Testis (tissue), 3 donors: ENCODE data around the gene LFNG. TPM values are rescaled to one million over a fixed set of nuclear protein-coding genes. Genes with fewer than 3 reads are reported as not detected.

Experiments used
- DNase-seq: peaks from one replicate; pipeline ENCODE4 v3.0.0-alpha.2; 2019
- H3K27ac ChIP-seq, 2 donors: fragments of 200-600 bp; sonication (generic); one replicate each; pipeline ENCODE4 v1.5.1; 2019
- H3K27me3 ChIP-seq: fragments of 200-600 bp; sonication (generic); one replicate; pipeline ENCODE4 v1.5.1; 2019
- H3K36me3 ChIP-seq: fragments of 200-600 bp; sonication (generic); one replicate; pipeline ENCODE4 v1.5.1; 2017; ENCODE audit warnings: low read depth; ENCODE audit errors: missing control alignments
- H3K4me1 ChIP-seq: fragments of 200-600 bp; sonication (generic); one replicate; pipeline ENCODE4 v1.5.1; 2019
- H3K4me3 ChIP-seq, 2 donors: fragments of 200-600 bp; sonication (generic); one replicate each; pipeline ENCODE4 v1.5.1; 2017 to 2019
- H3K9me3 ChIP-seq: fragments of 200-600 bp; sonication (generic); one replicate; pipeline ENCODE4 v1.5.1; 2017
- POLR2A ChIP-seq: fragments of 450-650 bp; IDR thresholded peaks from one replicate; pipeline ENCODE4 v1.6.1; 2017; ENCODE audit warnings: antibody characterized with exemption, mild to moderate bottlenecking, moderate library complexity
- WGBS, 2 donors: methylation state at CpG; one replicate each; pipeline ENCODE4 v1.1.5; 2018; 5-methylcytosine and 5-hydroxymethylcytosine counted together
- intact Hi-C: fragments of 100-400 bp; cut with DNase I; formaldehyde crosslinking; loops from one replicate; pipeline ENCODE4 v1.15.1; 2023; ENCODE audit warnings: low total_unique reads
- polyA plus RNA-seq: library from polyadenylated mRNA; stranded (reverse); fragments of 350-450 nt; fragmentation: Illumina TruSeq; extraction: RNeasy Lipid Tissue Mini Kit (QIAGEN cat#74804); gene quantifications from one replicate; pipeline ENCODE4 v1.2.3, GENCODE V29; 2014; ENCODE audit warnings: low read depth, low replicate concordance; ENCODE audit not compliant: insufficient read depth
- total RNA-seq, 2 donors: library from RNA; depleted of rRNA; stranded (reverse); fragments of >200 nt; gene quantifications; one replicate each; pipeline ENCODE4 v1.2.3, GENCODE V29; 2016
- TF ChIP-seq, protein P1 (sequence below), 3 experiments: fragments of 450-650 bp in 2 of 3; fragments of 200-600 bp in 1 of 3; sonication (generic) in 1 of 3; IDR thresholded peaks; one replicate each; pipeline ENCODE4 v1.5.1; 2016 to 2019; ENCODE audit warnings: antibody characterized with exemption in 3 of 3, mild to moderate bottlenecking in 2 of 3, moderate library complexity in 1 of 3

The LFNG gene
- total and polyA plus RNA-seq, 3 donors from 2014 or later: 10.1 to 34.1 (median 18.3) TPM

DNA sequence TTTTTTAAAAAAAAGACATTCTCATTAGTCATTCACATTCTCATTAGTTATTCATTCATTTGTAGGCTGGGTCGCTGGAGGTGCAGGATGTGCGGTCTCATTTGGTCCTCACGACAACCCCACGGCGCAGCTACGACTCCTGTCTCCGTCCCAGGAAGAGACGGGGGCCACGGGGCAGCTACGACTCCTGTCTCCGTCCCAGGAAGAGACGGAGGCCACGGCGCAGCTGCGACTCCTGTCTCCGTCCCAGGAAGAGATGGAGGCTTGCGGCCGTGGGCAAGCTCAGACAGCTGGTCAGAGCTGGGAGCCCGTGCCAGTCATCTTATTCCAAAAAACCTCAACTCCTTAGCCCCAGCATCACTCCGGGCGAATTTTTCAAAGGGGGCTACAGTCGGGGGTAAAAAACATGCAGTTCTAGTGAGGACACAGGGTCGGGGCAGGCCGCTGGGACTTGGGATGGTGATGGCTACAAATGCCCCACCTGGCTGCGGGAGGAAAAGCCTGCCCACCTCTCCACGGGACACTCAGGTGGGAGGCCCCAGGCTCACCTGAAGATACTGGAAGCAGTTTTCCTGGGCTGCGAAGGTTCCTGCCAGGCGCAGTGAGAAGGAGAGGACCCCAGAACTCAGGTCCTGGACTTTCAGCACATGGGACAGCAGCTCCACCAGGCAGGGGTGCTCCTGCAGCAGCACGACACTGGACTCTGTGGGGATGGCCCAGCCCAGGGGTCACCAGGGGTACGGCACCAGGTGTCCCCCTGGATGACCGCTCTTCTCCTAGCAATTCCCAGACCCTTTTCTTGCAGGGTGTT is 27.4 kb downstream of the LFNG start:
- WGBS, 2 donors: 96 to 97% methylated on average over 31 of the region's 31 CpGs
- Histone ChIP-seq H3K9me3 (no peaks in the 10 kb centered on the region), H3K27me3 (no peaks in the 10 kb centered on the region), H3K27ac (no peak overlapping the region), H3K36me3 (no peaks in the 10 kb centered on the region), H3K4me1 (peaks cover 6% of the 10 kb centered on the region), H3K4me3 (no peak overlapping the region)
- intact Hi-C loops: no loop called here
- TF ChIP-seq POLR2A: no peak
- TF ChIP-seq, protein P1, sequence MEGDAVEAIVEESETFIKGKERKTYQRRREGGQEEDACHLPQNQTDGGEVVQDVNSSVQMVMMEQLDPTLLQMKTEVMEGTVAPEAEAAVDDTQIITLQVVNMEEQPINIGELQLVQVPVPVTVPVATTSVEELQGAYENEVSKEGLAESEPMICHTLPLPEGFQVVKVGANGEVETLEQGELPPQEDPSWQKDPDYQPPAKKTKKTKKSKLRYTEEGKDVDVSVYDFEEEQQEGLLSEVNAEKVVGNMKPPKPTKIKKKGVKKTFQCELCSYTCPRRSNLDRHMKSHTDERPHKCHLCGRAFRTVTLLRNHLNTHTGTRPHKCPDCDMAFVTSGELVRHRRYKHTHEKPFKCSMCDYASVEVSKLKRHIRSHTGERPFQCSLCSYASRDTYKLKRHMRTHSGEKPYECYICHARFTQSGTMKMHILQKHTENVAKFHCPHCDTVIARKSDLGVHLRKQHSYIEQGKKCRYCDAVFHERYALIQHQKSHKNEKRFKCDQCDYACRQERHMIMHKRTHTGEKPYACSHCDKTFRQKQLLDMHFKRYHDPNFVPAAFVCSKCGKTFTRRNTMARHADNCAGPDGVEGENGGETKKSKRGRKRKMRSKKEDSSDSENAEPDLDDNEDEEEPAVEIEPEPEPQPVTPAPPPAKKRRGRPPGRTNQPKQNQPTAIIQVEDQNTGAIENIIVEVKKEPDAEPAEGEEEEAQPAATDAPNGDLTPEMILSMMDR (IDR thresholded peaks at IDR 0.05): no peak
- no peak for DNase-seq

DNA sequence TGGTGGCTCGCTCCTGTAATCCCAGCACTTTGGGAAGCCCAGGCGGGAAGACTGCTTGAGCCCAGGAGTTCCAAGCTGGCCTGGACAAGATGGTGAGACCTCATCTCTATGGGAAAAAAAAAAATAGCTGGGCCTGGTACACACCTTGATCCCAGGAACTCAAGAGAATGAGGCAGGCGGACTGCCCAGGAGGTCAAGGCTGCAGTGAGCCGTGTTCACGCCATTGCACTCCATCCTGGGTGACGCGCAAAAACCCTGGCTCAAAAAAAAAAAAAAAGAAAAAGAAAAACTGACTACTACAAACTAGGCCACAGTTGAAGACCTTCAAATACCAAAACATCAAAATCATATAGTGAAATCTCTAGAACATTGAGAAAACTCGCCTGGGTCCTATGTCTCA is 31.8 kb downstream of the LFNG start:
- H3K4me3 ChIP-seq: no peak overlapping the region
- peaks cover 16% of the 10 kb centered on the region for H3K4me1 ChIP-seq
- TF ChIP-seq, protein P1 (IDR thresholded peaks at IDR 0.05): no peak
- no peak for TF ChIP-seq POLR2A
- no peaks in the 10 kb centered on the region for H3K27me3 ChIP-seq
- H3K36me3 ChIP-seq: no peaks in the 10 kb centered on the region
- no peak for DNase-seq
- H3K9me3 ChIP-seq: no peaks in the 10 kb centered on the region
- WGBS, 2 donors: 91 to 93% methylated on average over 8 of the region's 8 CpGs
- H3K27ac ChIP-seq: no peak overlapping the region
- intact Hi-C loops: loop anchor here (10.0 kb wide), 1 partner anchor 77 kb away; the partner anchor contains the start of gene GRIFIN

DNA sequence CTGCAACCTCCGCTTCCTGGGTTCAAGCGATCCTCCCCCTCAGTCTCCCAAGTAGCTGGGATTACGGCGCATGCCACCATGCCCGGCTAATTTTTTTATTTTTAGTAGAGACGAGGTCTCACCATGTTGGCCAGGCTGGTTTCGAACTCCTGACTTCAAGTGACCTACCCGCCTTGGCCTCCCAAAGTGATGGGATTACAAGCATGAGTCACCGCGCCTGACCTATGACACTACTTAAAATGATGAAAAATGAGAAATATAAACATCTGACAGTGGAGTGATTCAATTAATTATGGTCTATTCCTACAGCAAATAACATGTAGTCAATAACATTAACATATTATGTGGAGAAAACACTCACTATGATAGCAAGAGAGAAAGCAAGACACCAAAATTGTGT is 33.5 kb downstream of the LFNG start:
- no peak overlapping the region for H3K27ac ChIP-seq
- WGBS, 2 donors: 94 to 97% methylated on average over 10 of the region's 10 CpGs
- intact Hi-C loops: loop anchor here (10.0 kb wide), 1 partner anchor 78 kb away; the partner anchor contains the start of gene GRIFIN
- DNase-seq: no peak
- H3K27me3 ChIP-seq: no peaks in the 10 kb centered on the region
- no peak overlapping the region for H3K4me3 ChIP-seq
- peaks cover 21% of the 10 kb centered on the region for H3K4me1 ChIP-seq
- no peak for TF ChIP-seq POLR2A
- TF ChIP-seq, protein P1 (IDR thresholded peaks at IDR 0.05): no peak
- H3K36me3 ChIP-seq: no peaks in the 10 kb centered on the region
- H3K9me3 ChIP-seq: no peaks in the 10 kb centered on the region

DNA sequence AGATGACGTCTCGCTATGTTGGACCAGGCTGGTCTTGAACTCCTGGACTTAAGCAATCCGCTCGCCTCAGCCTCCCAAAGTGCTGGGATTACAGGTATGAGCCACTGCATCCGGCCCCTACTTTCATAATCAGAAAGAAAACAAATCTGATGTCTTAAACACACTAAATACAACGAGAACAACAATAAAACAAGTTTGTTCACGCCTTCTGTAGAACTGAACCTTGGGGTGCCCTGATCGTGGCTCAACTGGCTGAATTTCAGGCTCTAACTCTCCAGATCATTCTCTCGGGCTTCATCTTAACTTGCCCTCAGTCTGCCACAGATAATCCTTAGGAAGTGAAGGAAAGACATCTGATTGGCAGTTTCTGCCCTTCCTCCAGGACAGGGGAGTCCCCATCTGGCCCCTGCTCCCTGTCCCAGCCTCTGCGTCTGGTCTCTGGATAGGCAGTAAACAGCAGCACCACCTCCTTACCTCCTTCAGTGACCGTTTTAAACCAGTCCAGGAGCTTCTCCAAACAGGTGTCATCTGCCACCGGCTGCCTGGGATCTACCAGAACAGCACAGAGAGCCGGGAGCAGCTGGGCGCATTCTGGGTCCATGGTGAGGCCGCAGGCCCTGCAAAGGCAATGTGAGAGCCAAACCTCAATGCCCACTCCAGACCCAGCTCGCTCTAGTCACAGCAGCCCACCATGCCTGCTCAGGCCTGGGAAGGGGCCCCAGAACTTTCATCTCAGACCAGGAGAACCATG is 34.4 kb downstream of the LFNG start:
- intact Hi-C loops: loop anchor here (10.0 kb wide), 1 partner anchor 79 kb away; the partner anchor contains the start of gene GRIFIN
- no peaks in the 10 kb centered on the region for H3K27me3 ChIP-seq
- H3K27ac ChIP-seq: no peak overlapping the region
- no peaks in the 10 kb centered on the region for H3K36me3 ChIP-seq
- H3K4me3 ChIP-seq: peak overlapping the region in 1 of 2 donors; percentile 67
- H3K9me3 ChIP-seq: no peaks in the 10 kb centered on the region
- DNase-seq: no peak
- 56 to 62% methylated on average over 16 of the region's 16 CpGs for WGBS, 2 donors
- H3K4me1 ChIP-seq: peaks cover 24% of the 10 kb centered on the region
- TF ChIP-seq, protein P1 (IDR thresholded peaks at IDR 0.05): no peak
- no peak for TF ChIP-seq POLR2A
